Natural killer cell treated with Interleukin-12 subunit alpha and Interleukin-12 subunit beta and Interleukin-15 and Interleukin-18, amount 100 ng/mL, for 72 hours (primary cell): Measurements from ENCODE around the gene CCDC198. TPM values are rescaled to one million over a fixed set of nuclear protein-coding genes. Genes with fewer than 3 reads are reported as not detected.

Experiments
- ATAC-seq, 2 donors: fragments of 150-1000 bp; cut with Tn5 transposase in 1 of 2; sonication (Bioruptor Pico), chemical (Tn5 transposase) in 1 of 2; 2 replicates each; pipeline ENCODE4 v1.10.0; 2021
- DNase-seq: peaks from one replicate; pipeline ENCODE4 v3.0.0; 2022; ENCODE audit warnings: low spot score
- H3K27ac Mint-ChIP-seq, 2 donors: 1 replicate in 1 of 2; 2 replicates in 1 of 2; pipeline ENCODE4 v1.8.0; 2022; ENCODE audit warnings: mixed read lengths in 2 of 2, mild to moderate bottlenecking in 1 of 2, moderate library complexity in 1 of 2
- H3K27me3 Mint-ChIP-seq, 2 donors: 1 replicate in 1 of 2; 2 replicates in 1 of 2; pipeline ENCODE4 v1.8.0; 2022; ENCODE audit warnings: mixed read lengths in 2 of 2
- H3K36me3 Mint-ChIP-seq: one replicate; pipeline ENCODE4 v1.8.0; 2022; ENCODE audit warnings: mixed read lengths
- H3K4me1 Mint-ChIP-seq, 2 donors: 1 replicate in 1 of 2; 2 replicates in 1 of 2; pipeline ENCODE4 v1.8.0; 2022; ENCODE audit warnings: low read depth in 2 of 2, mixed read lengths in 2 of 2, mild to moderate bottlenecking in 1 of 2
- H3K4me3 Mint-ChIP-seq: one replicate; pipeline ENCODE4 v1.8.0; 2022; ENCODE audit warnings: mixed read lengths
- H3K9me3 Mint-ChIP-seq: 2 replicates; pipeline ENCODE4 v1.8.0; 2022; ENCODE audit warnings: mixed read lengths
- total RNA-seq, 2 donors: library from RNA; stranded (reverse); gene quantifications; one replicate each; pipeline ENCODE4 v1.2.3, GENCODE V29; 2022

Gene CCDC198
- total RNA-seq, 2 donors from 2014 or later = not detected

DNA sequence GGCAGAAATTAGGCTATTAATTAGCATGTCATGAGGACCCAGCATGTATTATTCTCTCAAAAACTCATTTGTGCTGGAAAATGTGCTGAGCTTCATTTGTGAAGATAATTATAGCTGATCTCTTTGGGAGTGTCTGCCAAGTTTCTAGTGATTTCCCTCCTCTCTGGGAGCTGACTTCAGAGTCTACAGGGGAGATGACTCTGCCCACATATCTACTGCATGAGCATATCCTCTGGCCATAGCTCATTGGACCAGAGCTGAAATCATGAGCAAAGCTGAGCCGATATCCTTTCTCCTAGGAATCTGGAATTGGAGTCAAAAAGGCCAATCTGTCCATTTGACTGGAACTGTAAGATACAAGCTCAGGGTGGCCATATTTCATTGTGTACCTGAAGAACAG lies 5.9 kb downstream of the CCDC198 start:
- H3K4me1 Mint-ChIP-seq = no peaks in the 10 kb centered on the region
- no peaks in the 10 kb centered on the region for H3K9me3 Mint-ChIP-seq

DNA sequence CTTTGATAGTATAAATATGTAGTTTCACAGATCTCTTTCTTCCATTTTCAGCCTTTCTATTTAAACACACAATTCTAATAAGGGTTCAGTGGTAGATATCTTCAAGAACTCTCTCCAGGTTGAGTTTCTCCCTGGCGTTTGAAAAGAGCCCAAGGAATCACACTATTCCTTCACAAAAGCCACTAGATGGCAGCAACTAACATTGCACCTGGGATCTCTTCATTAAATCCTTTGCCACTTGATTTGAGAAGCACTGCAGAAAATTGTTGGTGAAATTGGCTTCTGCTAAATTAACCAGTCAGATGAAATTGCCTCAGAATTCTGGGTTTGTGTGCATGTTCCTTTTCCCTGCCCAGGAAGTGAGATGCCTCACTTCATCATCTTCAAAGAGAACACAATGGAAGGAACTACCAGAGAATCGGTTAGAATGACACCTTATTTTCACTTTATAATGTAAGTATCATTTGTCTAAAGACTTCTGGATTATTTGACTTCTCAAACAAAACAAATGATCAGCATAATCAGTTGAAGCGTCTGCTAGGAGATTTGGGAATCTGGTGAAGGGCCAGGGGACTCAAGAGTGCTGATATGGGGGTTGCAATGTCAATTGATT lies 6.8 kb downstream of the CCDC198 start:
- Mint-ChIP-seq H3K36me3 (no peaks in the 10 kb centered on the region), H3K27ac (no peak overlapping the region), H3K4me3 (no peak overlapping the region), H3K9me3 (no peaks in the 10 kb centered on the region), H3K27me3 (peaks cover 2 to 13% of the 10 kb centered on the region in 2 donors), H3K4me1 (no peaks in the 10 kb centered on the region)
- no peak for DNase-seq
- ATAC-seq = no peak

More for the DNA sequence above, 5.9 kb downstream of the CCDC198 start:
- peaks cover 2 to 13% of the 10 kb centered on the region in 2 donors for H3K27me3 Mint-ChIP-seq
- no peaks in the 10 kb centered on the region for H3K36me3 Mint-ChIP-seq
- H3K4me3 Mint-ChIP-seq = no peak overlapping the region
- DNase-seq (no peak), ATAC-seq (no peak)
- H3K27ac Mint-ChIP-seq = no peak overlapping the region

GRCh38 chr14:57485635-57486034 lies 8.0 kb downstream of the CCDC198 start:
- DNase-seq (no peak), ATAC-seq (peak in 1 of 2 donors; percentile 57)
- Mint-ChIP-seq H3K36me3 (no peaks in the 10 kb centered on the region), H3K27me3 (peaks cover 2 to 7% of the 10 kb centered on the region in 2 donors), H3K27ac (no peak overlapping the region), H3K4me3 (no peak overlapping the region), H3K4me1 (no peaks in the 10 kb centered on the region), H3K9me3 (no peaks in the 10 kb centered on the region)

GRCh38 chr14:57482120-57482519 lies 11.5 kb downstream of the CCDC198 start:
- Mint-ChIP-seq H3K27me3 (peaks cover 0 to 5% of the 10 kb centered on the region in 2 donors), H3K27ac (no peak overlapping the region), H3K4me1 (no peaks in the 10 kb centered on the region), H3K4me3 (no peak overlapping the region), H3K36me3 (no peaks in the 10 kb centered on the region), H3K9me3 (no peaks in the 10 kb centered on the region)
- DNase-seq (no peak), ATAC-seq (no peak)

DNA sequence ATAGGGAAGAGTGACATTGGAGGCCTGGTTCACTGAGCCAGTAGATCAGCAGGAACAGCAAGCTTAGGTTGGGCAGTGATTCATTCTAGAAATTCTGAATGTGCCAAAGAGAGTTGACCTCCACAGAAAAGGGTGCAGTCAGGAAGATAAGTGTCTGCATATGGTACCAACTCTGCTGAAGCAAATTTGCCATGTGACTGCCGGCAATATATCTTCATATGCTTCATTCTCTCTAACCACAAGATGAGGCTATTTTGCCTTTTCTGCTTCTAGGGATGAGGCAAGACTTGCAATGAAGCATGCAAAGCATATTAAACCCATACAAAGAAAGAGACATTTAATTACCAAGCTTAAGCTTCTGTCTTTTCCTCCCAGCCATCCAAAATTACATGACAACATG lies 13.6 kb downstream of the CCDC198 start:
- DNase-seq (no peak), ATAC-seq (no peak)
- Mint-ChIP-seq H3K36me3 (no peaks in the 10 kb centered on the region), H3K4me1 (no peaks in the 10 kb centered on the region), H3K4me3 (no peak overlapping the region), H3K27ac (no peak overlapping the region), H3K27me3 (peaks cover 0 to 5% of the 10 kb centered on the region in 2 donors), H3K9me3 (no peaks in the 10 kb centered on the region)

DNA sequence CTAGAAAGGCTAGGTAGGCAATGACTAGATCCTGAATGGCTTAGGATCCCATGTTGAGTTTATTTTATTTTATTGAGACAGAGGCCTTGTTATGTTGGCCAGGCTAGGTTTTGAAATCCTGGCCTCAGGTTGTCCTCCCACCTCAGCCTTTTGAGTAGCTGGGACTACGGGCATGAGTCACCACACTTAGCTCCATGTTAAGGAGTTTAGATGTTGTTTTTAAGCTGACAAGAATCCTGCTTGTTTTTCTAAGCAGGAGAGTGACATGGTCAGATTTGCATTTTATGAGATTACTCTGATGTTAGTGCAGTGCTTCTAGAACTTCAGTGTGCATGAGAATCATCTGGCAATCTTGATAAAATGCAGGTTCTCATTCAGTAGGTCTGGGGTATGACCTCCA lies 14.5 kb downstream of the CCDC198 start:
- Mint-ChIP-seq H3K27me3 (peaks cover 0 to 5% of the 10 kb centered on the region in 2 donors), H3K36me3 (no peaks in the 10 kb centered on the region), H3K9me3 (no peaks in the 10 kb centered on the region), H3K4me1 (no peaks in the 10 kb centered on the region), H3K27ac (no peak overlapping the region), H3K4me3 (no peak overlapping the region)
- no peak for ATAC-seq
- DNase-seq = no peak

GRCh38 chr14:57478050-57478449 lies 15.6 kb downstream of the CCDC198 start:
- Mint-ChIP-seq H3K9me3 (no peaks in the 10 kb centered on the region), H3K27me3 (peaks cover 2 to 17% of the 10 kb centered on the region in 2 donors), H3K36me3 (no peaks in the 10 kb centered on the region), H3K4me3 (no peak overlapping the region), H3K27ac (no peak overlapping the region), H3K4me1 (no peaks in the 10 kb centered on the region)
- no peak for ATAC-seq
- DNase-seq = no peak

DNA sequence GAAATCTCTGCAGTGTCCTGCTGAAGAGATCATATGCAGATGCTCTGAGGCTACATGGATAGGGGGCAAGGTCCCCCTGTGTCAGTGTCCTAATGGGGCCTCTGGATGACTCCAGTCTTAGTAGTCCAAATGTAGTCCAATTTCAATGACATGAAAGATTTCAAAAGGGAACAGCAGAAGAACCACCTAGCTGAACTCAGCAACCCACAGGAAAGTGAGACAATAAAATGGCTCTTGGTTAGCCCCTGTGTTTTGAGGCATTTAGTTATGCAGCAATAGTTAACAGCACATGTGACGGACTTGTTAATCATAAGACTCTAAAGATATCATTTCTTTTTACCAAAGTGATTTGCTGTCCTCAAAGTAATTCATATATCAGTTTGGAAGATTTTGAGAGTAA lies 22.7 kb downstream of the CCDC198 start:
- no peak for ATAC-seq
- Mint-ChIP-seq H3K9me3 (no peaks in the 10 kb centered on the region), H3K27ac (no peak overlapping the region), H3K36me3 (no peaks in the 10 kb centered on the region), H3K4me1 (no peaks in the 10 kb centered on the region), H3K27me3 (peaks cover 6 to 21% of the 10 kb centered on the region in 2 donors), H3K4me3 (no peak overlapping the region)
- DNase-seq = no peak

GRCh38 chr14:57464008-57464730 lies 29.5 kb downstream of the CCDC198 start:
- no peak for DNase-seq
- no peak overlapping the region for H3K27ac Mint-ChIP-seq
- H3K36me3 Mint-ChIP-seq = no peaks in the 10 kb centered on the region
- no peaks in the 10 kb centered on the region for H3K4me1 Mint-ChIP-seq
- peaks cover 2% of the 10 kb centered on the region for H3K9me3 Mint-ChIP-seq
- no peak for ATAC-seq
- peaks cover 3 to 10% of the 10 kb centered on the region in 2 donors for H3K27me3 Mint-ChIP-seq
- no peak overlapping the region for H3K4me3 Mint-ChIP-seq

DNA sequence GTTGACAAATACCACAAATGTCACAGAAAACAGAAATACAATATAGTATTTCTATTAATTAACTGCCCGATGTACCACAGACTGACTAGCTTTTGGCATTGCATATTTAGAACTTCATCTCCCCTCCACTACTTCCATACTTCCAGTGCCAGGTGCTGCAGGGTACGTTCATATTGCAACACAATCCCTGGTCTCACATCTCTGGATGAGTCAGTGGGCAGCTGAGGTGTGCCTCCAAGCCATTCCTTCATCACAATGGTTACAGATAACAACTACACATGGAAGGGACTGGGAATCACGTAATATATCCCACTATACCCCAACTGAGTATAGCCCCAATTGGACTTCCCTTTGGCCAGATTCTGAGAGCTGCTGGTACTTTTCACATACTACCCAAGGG lies 31.1 kb downstream of the CCDC198 start:
- no peak for DNase-seq
- H3K9me3 Mint-ChIP-seq = peaks cover 2% of the 10 kb centered on the region
- peaks cover 3 to 10% of the 10 kb centered on the region in 2 donors for H3K27me3 Mint-ChIP-seq
- no peaks in the 10 kb centered on the region for H3K4me1 Mint-ChIP-seq
- no peak for ATAC-seq
- H3K4me3 Mint-ChIP-seq = no peak overlapping the region
- no peak overlapping the region for H3K27ac Mint-ChIP-seq
- no peaks in the 10 kb centered on the region for H3K36me3 Mint-ChIP-seq

DNA sequence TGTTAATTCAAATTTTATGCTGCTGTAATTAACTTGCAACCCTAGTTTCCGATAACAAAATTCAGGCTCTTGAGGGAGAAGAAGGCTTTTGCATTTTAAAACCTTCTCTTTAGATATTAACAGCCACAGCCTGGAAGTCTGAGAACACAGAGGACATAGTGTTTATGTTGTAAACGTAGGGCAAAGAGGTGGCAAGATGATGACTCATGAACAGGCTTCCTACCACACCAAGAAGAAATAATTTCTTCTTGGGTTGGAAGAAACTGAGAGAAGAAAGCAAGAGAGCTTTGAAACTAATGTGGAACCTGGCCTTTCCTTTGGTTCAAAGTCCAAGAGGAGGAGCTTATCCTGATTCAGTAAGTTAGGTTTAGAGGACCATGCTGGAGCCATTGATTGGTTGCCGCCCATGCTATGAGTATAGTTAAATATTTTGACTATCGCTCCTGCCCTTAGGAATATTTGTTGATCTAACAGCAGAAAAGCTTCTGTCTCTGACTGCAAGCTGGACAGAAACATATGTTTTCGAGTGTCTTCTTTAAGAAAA lies 31.8 kb downstream of the CCDC198 start:
- Mint-ChIP-seq H3K9me3 (peaks cover 2% of the 10 kb centered on the region), H3K27me3 (peaks cover 3 to 10% of the 10 kb centered on the region in 2 donors), H3K4me3 (no peak overlapping the region), H3K27ac (no peak overlapping the region), H3K4me1 (no peaks in the 10 kb centered on the region), H3K36me3 (no peaks in the 10 kb centered on the region)
- no peak for ATAC-seq
- no peak for DNase-seq

DNA sequence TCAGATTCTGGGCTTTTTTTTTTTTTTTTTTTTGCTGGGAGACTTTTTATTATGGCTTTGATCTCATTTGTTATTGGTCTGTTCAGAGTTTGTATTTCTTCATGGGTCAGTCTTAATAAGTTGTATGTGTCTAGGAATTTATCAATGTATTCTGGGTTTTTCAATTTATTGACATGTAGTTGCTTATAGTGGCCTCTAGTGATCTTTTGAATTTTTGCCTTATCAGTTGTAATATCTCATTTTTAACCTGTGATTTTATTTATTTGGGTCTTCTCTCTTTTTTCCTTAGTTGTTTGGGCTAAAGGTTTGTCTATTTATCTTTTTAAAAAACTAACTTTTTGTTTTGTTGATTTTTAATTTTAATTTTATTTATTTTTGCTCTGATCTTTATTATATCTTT lies 57.7 kb downstream of the CCDC198 start:
- no peak for ATAC-seq
- H3K36me3 Mint-ChIP-seq = no peaks in the 10 kb centered on the region
- H3K27me3 Mint-ChIP-seq = peaks cover 10 to 26% of the 10 kb centered on the region in 2 donors
- H3K27ac Mint-ChIP-seq = no peak overlapping the region
- no peaks in the 10 kb centered on the region for H3K4me1 Mint-ChIP-seq
- DNase-seq = no peak
- peaks cover 4% of the 10 kb centered on the region for H3K9me3 Mint-ChIP-seq
- H3K4me3 Mint-ChIP-seq = no peak overlapping the region

- peaks cover 0 to 3% of the 10 kb centered on the region in 2 donors for H3K4me1 Mint-ChIP-seq
- DNase-seq = no peak
- no peaks in the 10 kb centered on the region for H3K36me3 Mint-ChIP-seq
Measured at GRCh38 chr14:57420986-57421385, 72.7 kb downstream of the CCDC198 start.

GRCh38 chr14:57420033-57420432 lies 73.6 kb downstream of the CCDC198 start:
- H3K27ac Mint-ChIP-seq = no peak overlapping the region
- ATAC-seq (no peak), DNase-seq (no peak)
- H3K9me3 Mint-ChIP-seq = no peaks in the 10 kb centered on the region
- H3K4me3 Mint-ChIP-seq = no peak overlapping the region
- peaks cover 0 to 5% of the 10 kb centered on the region in 2 donors for H3K27me3 Mint-ChIP-seq
- H3K36me3 Mint-ChIP-seq = no peaks in the 10 kb centered on the region
- H3K4me1 Mint-ChIP-seq = peaks cover 0 to 3% of the 10 kb centered on the region in 2 donors

More at GRCh38 chr14:57420986-57421385, 72.7 kb downstream of the CCDC198 start:
- Mint-ChIP-seq H3K27me3 (peaks cover 0 to 5% of the 10 kb centered on the region in 2 donors), H3K4me3 (no peak overlapping the region), H3K9me3 (no peaks in the 10 kb centered on the region), H3K27ac (no peak overlapping the region)
- no peak for ATAC-seq
